Measurements from ENCODE around the gene MAML1.

- no peak for TF ChIP-seq CTCF (IDR thresholded peaks at IDR 0.05)
- TF ChIP-seq POLR2A (IDR thresholded peaks at IDR 0.05) = no peak
Measured at GRCh38 chr5:179794575-179794974, 62.0 kb downstream of the MAML1 start.

Data from body of pancreas (tissue), 4 donors.